Measurements from ENCODE around the gene MLH3. TPM values are rescaled to one million over a fixed set of nuclear protein-coding genes. Genes with fewer than 3 reads are reported as not detected.

The MLH3 gene
- 34.9 and 38.8 TPM in 2 replicates for total RNA-seq

DNA sequence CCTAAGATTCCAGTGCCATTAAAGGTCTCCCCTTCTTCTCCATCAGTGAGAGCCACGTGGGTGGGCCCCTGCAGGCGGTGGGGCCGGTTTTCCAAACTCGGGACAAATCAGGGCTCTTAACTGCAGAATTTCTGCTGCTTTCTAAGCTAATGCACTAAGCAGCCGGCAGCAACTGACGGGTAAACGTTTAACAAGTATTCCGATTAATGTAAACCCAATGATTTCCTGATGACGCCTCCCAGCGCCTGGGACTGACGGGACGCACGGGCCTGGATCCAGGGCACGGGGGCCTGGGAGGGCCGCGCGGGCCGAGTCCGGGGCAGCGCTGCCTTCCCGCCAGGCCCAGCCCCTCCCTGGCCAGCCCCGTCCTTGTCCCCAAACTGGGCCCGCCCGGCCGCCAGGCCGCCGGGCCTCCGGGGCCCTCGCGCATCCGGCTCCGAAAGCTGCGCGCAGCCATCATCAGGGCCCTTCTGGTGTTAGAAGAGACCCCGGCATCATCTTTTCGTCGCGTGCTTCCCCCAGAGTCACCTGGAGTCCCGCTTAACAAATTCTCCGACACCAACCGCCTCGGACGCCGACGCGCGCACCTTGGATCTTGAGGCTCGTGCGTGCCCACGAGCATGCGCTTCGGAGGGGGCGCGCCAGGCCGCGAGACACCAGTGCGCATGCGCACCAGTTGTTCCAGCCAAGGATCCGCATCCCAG, at the start of gene MLH3:
Gene MLH3 (minus strand): TSS at position 616 of the 704 bp plus-strand sequence. CDS start 1,812 bp downstream, outside the sequence.

DNA sequence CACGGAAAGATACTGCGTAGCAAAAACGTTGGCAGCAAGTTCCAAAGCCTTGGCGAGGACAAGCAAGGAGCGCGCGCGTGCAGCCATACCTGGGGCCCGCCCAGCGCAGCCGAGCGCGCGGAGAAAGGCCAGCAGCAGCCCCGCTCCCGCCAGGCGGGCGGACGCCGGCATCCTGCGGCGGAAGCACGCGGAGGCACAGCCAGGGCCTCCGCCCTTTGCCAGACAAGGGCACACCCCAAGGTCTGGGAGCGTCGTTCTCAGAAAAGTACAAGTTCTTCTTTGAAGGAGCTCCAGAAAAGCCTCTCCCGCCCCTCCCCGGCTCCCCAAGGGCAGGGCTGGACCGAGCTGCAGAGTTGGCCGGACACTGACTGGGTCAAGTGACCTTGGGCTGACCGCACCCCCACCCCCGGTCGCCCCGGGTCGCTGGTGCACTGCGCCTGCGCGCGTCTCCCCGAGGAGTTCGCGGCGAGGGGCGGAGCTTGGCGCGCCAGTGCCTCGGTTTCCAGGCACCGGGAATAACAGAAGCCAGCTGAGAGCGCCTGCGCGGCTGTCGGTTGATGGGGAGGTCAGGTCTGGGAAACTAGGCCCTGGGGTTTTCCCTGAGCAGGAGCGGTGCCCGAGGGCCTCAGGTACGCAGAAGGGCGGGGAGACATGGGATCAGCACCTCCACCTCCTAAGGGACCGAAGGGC, 18.0 kb upstream of the MLH3 start, which contains the start of gene ZC2HC1C:
Gene ZC2HC1C (plus strand): TSS at position 521 of the 690 bp plus-strand sequence. CDS start 933 bp downstream, outside the sequence.

DNA sequence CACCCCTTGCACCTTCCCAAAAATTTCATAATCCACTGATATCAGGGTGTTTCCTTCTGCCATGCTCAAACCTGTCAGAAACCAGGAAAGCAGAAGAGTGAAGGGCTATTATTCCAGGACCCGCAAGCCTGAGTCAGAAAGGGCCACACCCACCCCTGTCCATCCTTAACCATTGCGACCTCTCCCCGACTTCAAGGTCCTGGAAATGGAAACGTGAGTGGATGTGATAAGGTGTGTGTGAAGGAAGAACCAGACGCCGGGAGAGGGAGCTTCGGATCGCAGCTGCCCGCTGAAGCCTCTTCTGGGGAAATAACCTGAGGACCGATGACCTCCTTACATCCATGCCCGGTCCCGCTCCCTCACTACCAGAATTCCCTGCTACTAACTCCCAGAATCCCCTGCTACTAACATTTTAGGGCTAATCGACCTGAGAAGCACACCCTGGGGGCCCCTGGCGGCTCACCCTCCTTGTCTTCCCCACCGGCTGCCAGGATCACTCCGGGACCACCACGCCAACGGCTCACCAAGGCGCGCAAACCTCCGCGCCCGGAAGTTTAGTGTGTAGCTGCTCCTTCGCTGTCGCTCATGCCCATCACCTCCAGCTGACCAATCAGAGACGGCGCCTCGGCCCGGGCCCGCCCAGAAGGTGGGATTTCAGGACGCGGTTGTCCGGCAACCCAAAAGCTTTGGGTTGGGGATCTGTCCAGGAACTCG, 12.4 kb upstream of the MLH3 start, which contains the start of gene ACYP1:
Gene ACYP1 (minus strand): TSS at position 534 of the 714 bp plus-strand sequence. CDS start 471 bp downstream, at position 63.

DNA sequence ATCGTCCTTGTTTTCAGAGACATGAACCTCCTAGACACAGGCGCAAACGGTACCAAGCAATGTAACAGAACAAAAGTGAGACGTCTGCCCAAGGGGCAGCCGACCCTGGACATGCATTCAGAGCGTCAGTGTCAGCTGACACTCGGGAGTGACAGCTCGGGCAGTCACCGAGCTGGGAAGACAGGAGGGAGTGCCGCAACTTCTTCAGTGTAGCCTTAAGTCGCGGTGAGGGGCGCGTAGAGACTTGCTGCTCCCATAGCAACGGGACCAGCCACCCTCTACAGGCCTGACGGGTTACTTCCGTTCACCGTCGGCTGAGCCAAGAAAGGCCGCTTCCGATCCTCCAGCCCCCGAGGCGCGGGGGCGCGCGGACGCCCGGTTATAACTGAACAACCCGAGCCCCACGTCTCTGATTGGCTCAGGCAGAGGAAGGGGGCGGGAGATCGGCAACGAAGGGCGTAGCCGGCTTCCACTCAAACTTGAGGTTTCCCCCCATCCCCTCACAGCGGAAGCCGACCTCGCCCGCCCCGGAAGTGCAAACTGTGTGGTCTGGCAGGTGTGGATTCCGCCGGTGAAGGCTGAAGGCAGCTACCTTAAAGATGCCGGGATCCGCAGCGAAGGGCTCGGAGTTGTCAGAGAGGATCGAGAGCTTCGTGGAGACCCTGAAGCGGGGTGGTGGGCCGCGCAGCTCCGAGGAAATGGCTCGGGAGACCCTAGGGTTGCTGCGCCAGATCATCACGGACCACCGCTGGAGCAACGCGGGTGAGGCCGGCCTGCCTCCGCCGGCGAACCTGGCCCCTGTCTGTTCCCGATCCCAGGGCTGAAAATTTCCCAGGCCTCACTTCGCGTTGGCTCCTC, 48.6 kb downstream of the MLH3 start, which contains the start of gene EIF2B2:
Gene EIF2B2 (plus strand): TSS at position 530 of the 858 bp plus-strand sequence. CDS start 70 bp downstream, at position 600.

Small RNA genes lying within 50 kb of the gene (small RNA-seq; reads per million reads assigned to genes)
- gene RNU6-689P: not detected

Other genes with a start within 250 kb of the MLH3 start
- gene PROX2, start 175.3 kb downstream of the MLH3 start, total RNA-seq: not detected in 2 replicates
- 64.5 and 78.0 TPM in 2 replicates for gene DLST, start 169.6 kb downstream of the MLH3 start, total RNA-seq
- gene RPS6KL1, start 128.2 kb downstream of the MLH3 start, total RNA-seq: 0.76 and 0.78 TPM in 2 replicates
- 7.4 and 30.1 TPM in 2 replicates for gene PGF, start 95.9 kb downstream of the MLH3 start, total RNA-seq
- gene EIF2B2, start 48.5 kb downstream of the MLH3 start, total RNA-seq: 27.4 and 45.0 TPM in 2 replicates
- 10.6 and 10.9 TPM in 2 replicates for gene ACYP1, start 12.6 kb upstream of the MLH3 start, total RNA-seq
- 1.2 and 1.5 TPM in 2 replicates for gene ZC2HC1C, start 18.2 kb upstream of the MLH3 start, total RNA-seq
- 55.9 and 65.6 TPM in 2 replicates for gene NEK9, start 75.6 kb upstream of the MLH3 start, total RNA-seq
- 353 and 458 TPM in 2 replicates for gene TMED10, start 125.1 kb upstream of the MLH3 start, total RNA-seq
- gene FOS, start 227.4 kb upstream of the MLH3 start, total RNA-seq: 10.6 and 258 TPM in 2 replicates